Amniotic stem cell (primary cell): ENCODE data around the gene C18orf63.
"Not testable (repeated sequence)": the region's sequence is repeated elsewhere in the genome, so short reads cannot be mapped to it uniquely, and the experiment has no call there.

Experiments
- DNase-seq: peaks from one replicate; lab custom pipeline; 2025; lab: John Stamatoyannopoulos, UW

C18orf63 gene

GRCh38 chr18:74286106-74286855 is 29.4 kb upstream of the C18orf63 start:
- no peak for DNase-seq

DNA sequence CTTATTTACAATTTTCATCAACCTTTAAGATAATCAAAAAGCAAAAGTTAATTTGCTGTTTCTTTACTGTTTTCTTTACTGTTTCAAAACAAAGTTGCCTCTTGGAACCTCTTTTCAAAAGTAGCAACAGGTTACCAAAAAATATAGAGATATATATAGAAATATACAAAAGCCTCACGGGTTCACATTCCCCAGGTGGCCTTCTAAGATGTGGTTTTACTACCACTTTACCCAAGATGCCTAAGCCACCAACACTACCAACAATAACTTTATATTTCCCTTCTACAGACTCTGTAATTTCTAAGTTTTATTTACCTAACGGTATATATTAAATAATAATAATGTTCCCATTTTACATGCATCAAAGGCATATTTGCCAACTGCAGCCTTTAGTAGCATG is 28.8 kb upstream of the C18orf63 start:
- no peak for DNase-seq

DNA sequence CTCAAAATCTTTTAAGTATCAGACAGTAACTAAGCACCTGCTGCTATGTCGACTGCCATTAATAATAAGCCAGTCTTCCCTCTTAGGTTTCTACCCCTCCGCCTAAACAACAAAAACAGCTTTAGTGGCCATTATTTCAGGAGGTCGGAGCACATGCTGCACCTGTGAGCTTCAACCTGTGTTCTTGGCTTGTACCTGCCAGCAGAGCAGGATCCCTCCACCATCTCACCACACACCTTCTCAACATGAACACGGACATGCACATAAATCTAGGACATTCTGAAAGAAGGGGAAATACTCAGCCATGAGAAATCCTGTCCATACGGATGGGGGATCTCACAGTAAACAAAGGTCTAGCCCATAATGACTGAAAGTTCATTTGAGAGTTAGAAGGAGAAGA is 27.6 kb upstream of the C18orf63 start:
- DNase-seq = no peak

- DNase-seq = no peak
These were observed 26.9 kb upstream of the C18orf63 start for GRCh38 chr18:74288730-74289129.

DNA sequence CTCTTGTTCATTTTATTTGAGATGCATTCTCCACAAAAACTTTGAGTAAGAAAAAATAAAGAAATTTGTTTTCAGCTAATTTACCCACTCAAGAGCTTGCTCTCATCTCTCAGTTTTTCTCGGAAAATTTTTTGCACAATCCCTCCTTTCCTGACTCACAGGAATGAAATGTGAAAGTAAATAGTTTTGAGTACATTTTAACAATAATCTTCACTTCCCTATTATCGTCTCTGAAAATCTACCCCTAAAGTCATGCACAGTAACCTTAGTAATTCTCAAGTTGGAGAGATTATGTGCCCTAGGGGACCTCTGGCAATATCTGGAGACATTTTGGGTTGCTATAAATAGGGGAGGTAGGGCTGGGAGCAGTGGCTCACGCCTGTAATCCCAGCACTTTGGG is 26.5 kb upstream of the C18orf63 start:
- DNase-seq = no peak

DNA sequence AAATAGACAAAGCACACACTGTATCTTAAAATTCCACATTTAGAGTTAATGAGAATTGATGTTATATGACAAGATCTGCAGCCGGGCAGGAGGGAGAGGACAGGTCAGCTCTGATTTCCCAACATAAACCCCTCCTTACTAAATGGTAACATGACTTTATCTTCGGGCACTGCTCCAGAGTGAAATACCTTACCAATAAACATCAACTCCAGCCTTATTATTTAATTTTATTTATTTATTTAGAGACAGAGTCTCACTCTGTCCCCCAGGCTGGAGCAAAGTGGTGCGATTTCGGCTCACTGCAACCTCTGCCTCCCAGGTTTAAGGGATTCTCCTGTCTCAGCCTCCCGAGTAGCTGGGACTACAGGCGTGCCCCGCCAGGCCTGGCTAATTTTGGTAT is 25.6 kb upstream of the C18orf63 start:
- DNase-seq = no peak

DNA sequence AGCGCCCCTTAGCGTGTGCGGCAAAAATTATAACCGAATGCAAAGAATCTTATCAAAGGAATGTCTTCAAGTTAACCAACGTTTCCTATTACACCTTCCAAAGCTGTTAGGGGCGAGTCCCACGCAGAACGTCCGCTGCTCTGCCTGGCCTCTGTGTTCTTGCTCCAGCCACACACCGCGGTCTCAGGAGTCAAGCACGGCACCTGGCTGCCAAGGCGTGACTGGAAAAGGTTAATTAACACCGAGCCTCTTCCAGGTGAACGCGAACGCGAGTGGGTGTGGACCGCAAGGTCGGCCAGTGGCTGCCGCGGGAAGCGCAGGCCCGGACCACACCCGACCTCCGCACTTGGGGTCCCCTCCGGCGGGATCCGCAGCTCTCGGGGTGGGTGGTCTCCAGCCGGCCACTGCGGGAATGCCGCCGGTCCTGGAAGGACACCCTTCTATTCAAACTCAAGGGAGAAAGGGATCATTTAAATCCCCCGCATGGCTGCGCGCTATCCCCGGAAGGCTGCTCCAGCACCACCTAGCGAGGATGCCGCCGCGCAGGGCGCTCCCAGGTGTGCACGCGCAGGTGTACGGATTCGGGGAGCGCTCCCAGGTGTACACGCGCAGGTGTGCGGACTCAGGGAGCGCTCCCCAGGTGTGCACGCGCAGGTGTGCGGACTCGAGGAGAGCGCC is 24.7 kb upstream of the C18orf63 start:
- no peak for DNase-seq

DNA sequence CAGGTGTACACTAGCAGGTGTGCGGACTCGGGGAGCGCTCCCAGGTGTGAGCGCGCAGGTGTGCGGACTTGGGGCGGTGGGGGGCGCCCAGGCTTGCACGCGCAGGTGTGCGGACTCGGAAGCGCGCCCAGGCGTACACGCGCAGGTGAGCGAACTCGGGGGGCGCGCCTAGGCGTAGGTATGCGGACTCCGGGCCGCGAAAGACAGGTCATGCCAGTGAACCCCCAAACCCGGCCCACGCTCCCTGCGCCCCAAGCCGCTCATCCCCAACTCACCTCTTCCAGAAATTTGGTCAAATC is 24.2 kb upstream of the C18orf63 start:
- no peak for DNase-seq

GRCh38 chr18:74291771-74292540 is 23.7 kb upstream of the C18orf63 start, which contains the start of gene CYB5A:
Gene CYB5A (minus strand): TSS chr18:74291963. CDS start chr18:74291875, 88 bp downstream.
- peak; percentile 87 for DNase-seq

GRCh38 chr18:74292541-74292858 is 23.1 kb upstream of the C18orf63 start:
- DNase-seq = no peak

- not testable (repeated sequence) for DNase-seq
These were observed 22.7 kb upstream of the C18orf63 start for GRCh38 chr18:74292982-74293381.

GRCh38 chr18:74294526-74294925 is 21.1 kb upstream of the C18orf63 start:
- no peak for DNase-seq

- no peak for DNase-seq
These were observed 16.5 kb upstream of the C18orf63 start for GRCh38 chr18:74299162-74299561.

DNA sequence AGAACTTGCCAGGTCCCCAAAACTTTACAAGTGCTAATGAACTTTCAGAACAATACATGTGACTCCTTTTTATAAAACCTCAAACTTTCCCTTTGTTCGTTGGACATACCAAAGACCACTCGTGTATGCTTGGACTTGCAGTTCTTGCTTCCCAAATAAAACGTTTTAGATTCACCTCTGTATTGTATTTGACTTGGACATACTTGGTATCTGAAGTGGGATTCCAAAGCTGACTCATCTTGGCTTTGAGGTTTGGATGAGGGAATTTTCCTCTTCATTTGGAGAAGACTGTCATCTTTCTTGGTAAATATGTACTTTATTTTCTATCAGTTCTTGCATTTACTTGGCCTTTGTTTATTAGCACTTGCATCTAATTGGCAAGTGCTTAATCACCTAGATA is 15.9 kb upstream of the C18orf63 start:
- DNase-seq = no peak

DNA sequence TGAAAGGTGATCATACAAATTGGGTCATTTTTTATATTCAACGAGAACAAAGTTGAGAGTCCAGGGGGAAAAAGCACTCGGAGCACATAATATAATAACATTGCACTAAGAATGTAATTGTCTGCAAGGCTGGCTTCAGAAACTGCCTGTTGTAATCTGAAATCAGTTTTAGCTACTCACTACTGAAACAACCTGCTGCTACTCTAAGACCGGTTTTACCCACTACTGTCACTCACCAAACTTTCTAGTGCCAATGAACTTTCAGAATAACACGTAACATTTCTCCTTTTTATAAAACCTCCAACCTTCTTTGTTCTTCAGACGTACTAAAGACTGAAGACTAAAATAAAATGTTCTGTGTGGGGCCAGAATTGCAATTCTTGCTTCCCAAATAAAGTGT is 12.3 kb upstream of the C18orf63 start:
- DNase-seq = no peak

DNA sequence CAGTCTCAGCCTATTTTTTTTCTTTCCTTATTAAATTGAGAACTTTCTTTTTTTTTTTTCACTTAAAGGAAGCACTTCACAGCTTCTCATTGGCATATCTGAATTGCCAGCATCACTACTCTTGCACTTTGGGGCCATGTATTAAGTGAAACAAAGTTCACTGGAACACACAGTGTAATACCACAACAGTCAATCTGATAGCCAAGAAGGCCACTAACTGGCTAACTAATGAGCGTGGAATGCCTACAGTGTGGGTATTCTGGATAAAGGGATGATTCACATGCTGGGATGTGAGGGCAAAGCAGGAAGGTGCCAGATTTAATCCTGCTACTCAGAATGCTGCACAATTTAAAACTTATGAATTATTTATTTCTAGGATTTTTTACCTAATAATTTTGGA is 11.7 kb upstream of the C18orf63 start:
- DNase-seq = no peak

- DNase-seq = no peak
These were observed 5.2 kb upstream of the C18orf63 start for GRCh38 chr18:74310411-74310810.

DNA sequence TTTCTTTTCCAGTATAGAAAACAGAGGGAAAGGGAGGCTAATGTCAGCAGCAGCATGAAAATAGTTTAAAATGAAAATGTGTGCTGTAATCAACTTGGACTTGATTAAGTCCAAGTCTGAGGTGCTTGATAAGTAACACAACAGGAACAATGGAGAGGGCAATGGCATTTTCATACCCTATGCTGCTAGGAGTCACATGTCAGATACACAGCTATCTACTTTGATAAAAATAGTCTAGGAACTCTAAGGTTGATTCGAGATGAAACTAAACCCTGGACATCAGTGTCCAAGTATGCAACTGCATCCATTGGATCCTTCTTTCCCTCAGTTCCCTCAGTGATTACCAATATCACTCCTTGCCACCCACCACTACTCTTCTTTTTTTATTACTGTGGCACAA is 4.6 kb upstream of the C18orf63 start:
- DNase-seq = no peak

GRCh38 chr18:74314759-74315463 is 728 bp upstream of the C18orf63 start:
- DNase-seq = no peak

DNA sequence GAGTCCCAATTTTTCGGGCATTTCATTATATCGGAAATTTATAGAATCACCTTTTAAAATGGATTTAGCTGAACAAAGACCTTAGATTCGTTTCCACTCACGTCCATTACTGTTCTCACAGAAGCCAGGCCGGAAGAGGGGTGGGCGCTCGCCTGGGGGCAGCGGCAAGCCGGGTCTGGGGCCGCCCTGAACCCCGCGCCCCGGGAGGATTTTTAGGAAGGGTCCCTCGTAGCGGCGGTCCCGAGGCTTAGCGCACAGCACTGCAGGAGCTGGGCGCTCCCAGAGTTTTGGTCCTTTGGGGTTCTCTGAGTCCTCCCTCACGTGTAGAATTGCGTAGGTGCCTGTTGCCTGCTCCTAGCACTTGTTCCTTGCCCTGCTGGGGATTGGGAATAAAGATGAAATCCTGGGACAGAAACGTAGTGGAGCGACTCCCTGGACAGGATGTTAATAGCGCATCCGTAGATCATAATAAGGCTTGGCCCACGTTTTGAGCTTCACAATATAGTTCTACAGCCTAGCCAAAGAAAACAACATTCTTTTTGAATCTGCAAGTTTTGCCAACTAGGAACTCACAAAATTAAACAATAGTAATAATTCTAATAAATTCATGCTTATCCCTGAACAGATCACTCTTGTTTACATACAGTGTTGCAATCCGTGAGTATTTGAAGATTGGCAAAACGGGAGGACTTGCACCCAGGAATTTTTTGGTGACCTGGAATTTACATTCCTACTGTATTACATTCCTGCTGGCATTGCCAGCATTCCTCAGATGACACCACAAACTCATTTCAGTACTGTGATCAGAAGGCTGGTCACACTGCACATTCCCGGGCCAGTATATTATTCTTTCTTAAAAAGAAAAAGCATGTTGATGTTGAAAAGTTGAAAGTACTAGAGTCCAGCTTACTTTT is 875 bp downstream of the C18orf63 start:
- peak; percentile 41 for DNase-seq

DNA sequence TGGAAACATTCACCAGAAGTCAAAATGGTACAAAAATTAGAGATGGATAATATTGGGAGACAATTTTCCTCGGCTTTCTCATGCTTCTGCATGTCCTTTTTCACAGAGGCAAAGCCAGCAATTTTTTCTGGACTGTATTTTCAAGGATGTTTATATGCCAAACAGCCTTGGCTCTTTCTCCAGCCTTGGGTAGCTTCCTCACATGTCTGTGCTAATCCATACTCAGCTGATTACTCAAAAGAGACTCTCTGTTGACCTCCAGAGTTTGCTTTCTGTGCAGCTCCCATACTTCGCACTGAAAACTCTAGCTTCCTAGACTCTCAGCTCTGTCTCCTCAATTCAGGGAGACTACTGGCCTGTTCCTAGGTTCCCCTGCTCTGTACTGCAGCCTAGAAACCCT is 10.6 kb downstream of the C18orf63 start:
- no peak for DNase-seq

GRCh38 chr18:74326791-74327190 is 11.2 kb downstream of the C18orf63 start:
- not testable (repeated sequence) for DNase-seq
